Liver (tissue), 9 donors: ENCODE data around the gene WNT10A. TPM values are rescaled to one million over a fixed set of nuclear protein-coding genes. Genes with fewer than 3 reads are reported as not detected.

Source experiments
- DNase-seq: peaks from one replicate; pipeline ENCODE4 v3.0.0-alpha.2; 2017; ENCODE audit warnings: low spot score
- H3K27ac ChIP-seq, 2 donors: one replicate each; pipeline ENCODE4 v1.7.0; 2013; ENCODE audit warnings: inconsistent platforms in 2 of 2, low read length in 2 of 2, control low read depth in 1 of 2, low read depth in 1 of 2, mild to moderate bottlenecking in 1 of 2
- H3K27me3 ChIP-seq, 4 donors: one replicate each; pipeline versions ENCODE4 v1.6.1 to v1.7.0; 2013; ENCODE audit warnings: low read length in 3 of 4, inconsistent platforms in 1 of 4, mild to moderate bottlenecking in 1 of 4, moderate library complexity in 1 of 4; ENCODE audit not compliant: control insufficient read depth in 4 of 4, insufficient read depth in 4 of 4
- H3K36me3 ChIP-seq, 4 donors: one replicate each; pipeline versions ENCODE4 v1.6.1 to v1.7.0; 2013; ENCODE audit warnings: low read length in 3 of 4, mild to moderate bottlenecking in 3 of 4, low read depth in 1 of 4, moderate library complexity in 1 of 4; ENCODE audit not compliant: control insufficient read depth in 4 of 4, insufficient read depth in 3 of 4
- H3K4me1 ChIP-seq, 4 donors: one replicate each; pipeline versions ENCODE4 v1.6.1 to v1.7.0; 2013; ENCODE audit warnings: low read length in 3 of 4, mild to moderate bottlenecking in 3 of 4, moderate library complexity in 1 of 4; ENCODE audit not compliant: control insufficient read depth in 4 of 4, insufficient read depth in 4 of 4
- H3K4me3 ChIP-seq, 3 donors: one replicate each; pipeline versions ENCODE4 v1.6.1 to v1.7.0; 2013; ENCODE audit warnings: low read length in 3 of 3, control low read depth in 1 of 3, low read depth in 1 of 3, mild to moderate bottlenecking in 1 of 3
- H3K9ac ChIP-seq, 2 donors: one replicate each; pipeline ENCODE4 v1.7.0; 2013; ENCODE audit warnings: low read length in 2 of 2, mild to moderate bottlenecking in 2 of 2, moderate library complexity in 2 of 2, control low read depth in 1 of 2, low read depth in 1 of 2
- H3K9me3 ChIP-seq, 4 donors: one replicate each; pipeline versions ENCODE4 v1.6.1 to v1.7.0; 2013; ENCODE audit warnings: low read length in 3 of 4; ENCODE audit not compliant: control insufficient read depth in 4 of 4
- EGR1 ChIP-seq, 2 donors: IDR thresholded peaks; 2 replicates each; pipeline ENCODE4 v1.6.1; 2016 to 2018; ENCODE audit warnings: antibody characterized with exemption in 2 of 2, low read depth in 2 of 2
- FOXA1 ChIP-seq: IDR thresholded peaks from 2 replicates; pipeline ENCODE4 v1.6.1; 2016; ENCODE audit warnings: antibody characterized with exemption
- GABPA ChIP-seq, 2 donors: IDR thresholded peaks in 1 of 2; conservative IDR thresholded peaks in 1 of 2; 2 replicates each; pipeline ENCODE4 v1.6.1; 2016; ENCODE audit warnings: antibody characterized with exemption in 2 of 2, mild to moderate bottlenecking in 1 of 2, moderate library complexity in 1 of 2
- HNF4A ChIP-seq, 2 donors: conservative IDR thresholded peaks; 2 replicates each; pipeline ENCODE4 v1.6.1; 2016; ENCODE audit warnings: antibody characterized with exemption in 2 of 2, mild to moderate bottlenecking in 2 of 2
- HNF4G ChIP-seq: IDR thresholded peaks from 2 replicates; pipeline ENCODE4 v1.6.1; 2016; ENCODE audit warnings: antibody characterized with exemption
- RAD21 ChIP-seq, 2 donors: IDR thresholded peaks; 2 replicates each; pipeline ENCODE4 v1.6.1; 2016; ENCODE audit warnings: antibody characterized with exemption in 2 of 2, mild to moderate bottlenecking in 2 of 2
- RXRA ChIP-seq, 2 donors: IDR thresholded peaks; 2 replicates each; pipeline ENCODE4 v1.6.1; 2017 to 2018; ENCODE audit warnings: antibody characterized with exemption in 2 of 2, mild to moderate bottlenecking in 1 of 2
- SP1 ChIP-seq: IDR thresholded peaks from 2 replicates; pipeline ENCODE4 v1.6.1; 2018; ENCODE audit warnings: antibody characterized with exemption, mild to moderate bottlenecking
- TAF1 ChIP-seq: conservative IDR thresholded peaks from 2 replicates; pipeline ENCODE4 v1.6.1; 2016; ENCODE audit warnings: antibody characterized with exemption, mild to moderate bottlenecking
- WGBS: extraction: QIAGEN DNeasy Blood & Tissue Kit; methylation state at CpG from one replicate; pipeline ENCODE4 v1.1.7; 2013; 5-methylcytosine and 5-hydroxymethylcytosine counted together
- polyA plus RNA-seq, 2 donors: library from polyadenylated mRNA; stranded (reverse) in 1 of 2; unstranded in 1 of 2; fragments of 200-250 nt in 1 of 2; fragments of >200 nt in 1 of 2; fragmentation: Nextera tagmentation in 1 of 2; extraction: Ambion mirVana in 1 of 2; gene quantifications; one replicate each; pipeline versions ENCODE4 v1.2.1 to v1.2.3, GENCODE V29; 2013 to 2015
- total RNA-seq, 2 donors: library from RNA; depleted of rRNA; stranded (reverse); fragments of >200 nt; gene quantifications; one replicate each; pipeline ENCODE4 v1.2.3, GENCODE V29; 2014
- TF ChIP-seq, protein P1 (sequence below): IDR thresholded peaks from 2 replicates; pipeline ENCODE4 v1.6.1; 2016; ENCODE audit warnings: antibody characterized with exemption
- TF ChIP-seq, protein P2 (sequence below): IDR thresholded peaks from 2 replicates; pipeline ENCODE4 v1.6.1; 2016; ENCODE audit warnings: antibody characterized with exemption, mild to moderate bottlenecking
- TF ChIP-seq, protein P3 (sequence below): IDR thresholded peaks from 2 replicates; pipeline ENCODE4 v1.6.1; 2016; ENCODE audit warnings: antibody characterized with exemption
- TF ChIP-seq, protein P4 (sequence below): fragments of 150-350 bp; IDR thresholded peaks from 2 replicates; pipeline ENCODE4 v1.5.1; 2017; ENCODE audit warnings: improper control_type of control experiment, low read depth, low read length; ENCODE audit not compliant: missing input control
- TF ChIP-seq, protein P5 (sequence below): IDR thresholded peaks from 2 replicates; pipeline ENCODE4 v1.6.1; 2016; ENCODE audit warnings: antibody characterized with exemption
- donor health status: healthy.
- donor health status: healthy.
- donor health status: healthy.
- donor health status: healthy.
- donor health status: healthy.

The WNT10A gene
- total and polyA plus RNA-seq, 4 donors, result 0.01 to 0.08 (median 0.05) TPM; not detected in 1

DNA sequence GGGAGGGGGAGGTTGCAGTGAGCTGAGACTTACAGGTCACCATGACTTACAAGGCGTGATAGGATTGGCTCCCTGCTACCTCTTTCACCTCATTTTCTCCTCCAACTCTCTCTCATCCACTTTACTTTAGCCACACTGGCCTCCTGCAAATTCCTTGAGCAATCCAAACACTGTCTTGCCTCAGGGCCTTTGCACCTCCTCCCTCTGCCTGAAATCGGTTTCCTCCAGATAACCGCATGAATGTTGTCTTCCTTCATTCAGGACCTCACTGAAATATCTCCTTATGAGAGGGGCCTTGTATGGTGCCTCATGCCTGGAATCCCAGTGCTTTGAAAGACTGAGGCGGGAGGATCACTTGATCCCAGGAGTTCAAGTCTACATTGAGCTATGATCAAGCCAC lies 21.8 kb downstream of the WNT10A start:
- DNase-seq, result no peak
- H3K36me3 ChIP-seq, result no peaks in the 10 kb centered on the region
- H3K27ac ChIP-seq, result no peak overlapping the region
- no peaks in the 10 kb centered on the region for H3K9me3 ChIP-seq
- no peak overlapping the region for H3K4me3 ChIP-seq
- peaks cover 0 to 13% (median under 1%) of the 10 kb centered on the region in 4 donors for H3K27me3 ChIP-seq
- H3K9ac ChIP-seq, result no peak overlapping the region
- peaks cover 0 to 7% (median 2%) of the 10 kb centered on the region in 4 donors for H3K4me1 ChIP-seq
- no peak for TF ChIP-seq RAD21 (IDR thresholded peaks at IDR 0.05)
- TF ChIP-seq, protein P1, sequence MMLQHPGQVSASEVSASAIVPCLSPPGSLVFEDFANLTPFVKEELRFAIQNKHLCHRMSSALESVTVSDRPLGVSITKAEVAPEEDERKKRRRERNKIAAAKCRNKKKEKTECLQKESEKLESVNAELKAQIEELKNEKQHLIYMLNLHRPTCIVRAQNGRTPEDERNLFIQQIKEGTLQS, result no peak
- no peak for TF ChIP-seq EGR1 (IDR thresholded peaks at IDR 0.05; ENCODE audit: low read depth in 2 of 2)
- WGBS, result 92% methylated on average over 4 of the region's 4 CpGs

DNA sequence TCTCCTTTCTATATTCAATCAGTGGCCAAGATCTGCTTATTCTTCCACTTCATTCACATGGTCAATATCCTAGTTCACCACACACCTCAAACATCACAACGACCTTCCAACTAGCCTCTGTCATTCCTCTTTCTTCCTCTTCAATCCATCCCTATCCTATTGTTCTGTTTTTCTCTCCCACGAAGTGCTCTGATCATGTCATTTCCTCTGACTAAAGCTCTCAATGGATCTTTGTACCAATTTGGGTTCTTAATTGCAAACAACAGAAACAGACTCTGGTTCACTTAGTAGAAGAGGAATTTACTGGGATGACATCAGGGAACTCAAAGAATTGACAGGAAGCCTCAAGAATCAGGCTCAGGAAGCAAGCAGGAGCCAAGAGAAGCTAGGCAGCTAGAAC lies 23.5 kb downstream of the WNT10A start:
- no peak overlapping the region for H3K27ac ChIP-seq
- peaks cover 0 to 4% (median 0%) of the 10 kb centered on the region in 4 donors for H3K27me3 ChIP-seq
- no peak for TF ChIP-seq SP1
- no peak for TF ChIP-seq GABPA (IDR thresholded peaks at IDR 0.05 in 1 of 2, conservative IDR thresholded peaks at IDR 0.05 in 1 of 2)
- TF ChIP-seq, protein P2, sequence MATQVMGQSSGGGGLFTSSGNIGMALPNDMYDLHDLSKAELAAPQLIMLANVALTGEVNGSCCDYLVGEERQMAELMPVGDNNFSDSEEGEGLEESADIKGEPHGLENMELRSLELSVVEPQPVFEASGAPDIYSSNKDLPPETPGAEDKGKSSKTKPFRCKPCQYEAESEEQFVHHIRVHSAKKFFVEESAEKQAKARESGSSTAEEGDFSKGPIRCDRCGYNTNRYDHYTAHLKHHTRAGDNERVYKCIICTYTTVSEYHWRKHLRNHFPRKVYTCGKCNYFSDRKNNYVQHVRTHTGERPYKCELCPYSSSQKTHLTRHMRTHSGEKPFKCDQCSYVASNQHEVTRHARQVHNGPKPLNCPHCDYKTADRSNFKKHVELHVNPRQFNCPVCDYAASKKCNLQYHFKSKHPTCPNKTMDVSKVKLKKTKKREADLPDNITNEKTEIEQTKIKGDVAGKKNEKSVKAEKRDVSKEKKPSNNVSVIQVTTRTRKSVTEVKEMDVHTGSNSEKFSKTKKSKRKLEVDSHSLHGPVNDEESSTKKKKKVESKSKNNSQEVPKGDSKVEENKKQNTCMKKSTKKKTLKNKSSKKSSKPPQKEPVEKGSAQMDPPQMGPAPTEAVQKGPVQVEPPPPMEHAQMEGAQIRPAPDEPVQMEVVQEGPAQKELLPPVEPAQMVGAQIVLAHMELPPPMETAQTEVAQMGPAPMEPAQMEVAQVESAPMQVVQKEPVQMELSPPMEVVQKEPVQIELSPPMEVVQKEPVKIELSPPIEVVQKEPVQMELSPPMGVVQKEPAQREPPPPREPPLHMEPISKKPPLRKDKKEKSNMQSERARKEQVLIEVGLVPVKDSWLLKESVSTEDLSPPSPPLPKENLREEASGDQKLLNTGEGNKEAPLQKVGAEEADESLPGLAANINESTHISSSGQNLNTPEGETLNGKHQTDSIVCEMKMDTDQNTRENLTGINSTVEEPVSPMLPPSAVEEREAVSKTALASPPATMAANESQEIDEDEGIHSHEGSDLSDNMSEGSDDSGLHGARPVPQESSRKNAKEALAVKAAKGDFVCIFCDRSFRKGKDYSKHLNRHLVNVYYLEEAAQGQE, result no peak
- TF ChIP-seq EGR1 (IDR thresholded peaks at IDR 0.05; ENCODE audit: low read depth in 2 of 2), result no peak
- no peak for TF ChIP-seq HNF4A (conservative IDR thresholded peaks at IDR 0.05)
- TF ChIP-seq FOXA1, result no peak
- TF ChIP-seq, protein P1, result no peak
- no peak for TF ChIP-seq TAF1
- no peak for TF ChIP-seq RXRA (IDR thresholded peaks at IDR 0.05)
- TF ChIP-seq HNF4G, result no peak
- TF ChIP-seq, protein P3, sequence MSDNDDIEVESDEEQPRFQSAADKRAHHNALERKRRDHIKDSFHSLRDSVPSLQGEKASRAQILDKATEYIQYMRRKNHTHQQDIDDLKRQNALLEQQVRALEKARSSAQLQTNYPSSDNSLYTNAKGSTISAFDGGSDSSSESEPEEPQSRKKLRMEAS, result no peak
- TF ChIP-seq, protein P4, sequence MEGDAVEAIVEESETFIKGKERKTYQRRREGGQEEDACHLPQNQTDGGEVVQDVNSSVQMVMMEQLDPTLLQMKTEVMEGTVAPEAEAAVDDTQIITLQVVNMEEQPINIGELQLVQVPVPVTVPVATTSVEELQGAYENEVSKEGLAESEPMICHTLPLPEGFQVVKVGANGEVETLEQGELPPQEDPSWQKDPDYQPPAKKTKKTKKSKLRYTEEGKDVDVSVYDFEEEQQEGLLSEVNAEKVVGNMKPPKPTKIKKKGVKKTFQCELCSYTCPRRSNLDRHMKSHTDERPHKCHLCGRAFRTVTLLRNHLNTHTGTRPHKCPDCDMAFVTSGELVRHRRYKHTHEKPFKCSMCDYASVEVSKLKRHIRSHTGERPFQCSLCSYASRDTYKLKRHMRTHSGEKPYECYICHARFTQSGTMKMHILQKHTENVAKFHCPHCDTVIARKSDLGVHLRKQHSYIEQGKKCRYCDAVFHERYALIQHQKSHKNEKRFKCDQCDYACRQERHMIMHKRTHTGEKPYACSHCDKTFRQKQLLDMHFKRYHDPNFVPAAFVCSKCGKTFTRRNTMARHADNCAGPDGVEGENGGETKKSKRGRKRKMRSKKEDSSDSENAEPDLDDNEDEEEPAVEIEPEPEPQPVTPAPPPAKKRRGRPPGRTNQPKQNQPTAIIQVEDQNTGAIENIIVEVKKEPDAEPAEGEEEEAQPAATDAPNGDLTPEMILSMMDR, result no peak
- TF ChIP-seq, protein P5, sequence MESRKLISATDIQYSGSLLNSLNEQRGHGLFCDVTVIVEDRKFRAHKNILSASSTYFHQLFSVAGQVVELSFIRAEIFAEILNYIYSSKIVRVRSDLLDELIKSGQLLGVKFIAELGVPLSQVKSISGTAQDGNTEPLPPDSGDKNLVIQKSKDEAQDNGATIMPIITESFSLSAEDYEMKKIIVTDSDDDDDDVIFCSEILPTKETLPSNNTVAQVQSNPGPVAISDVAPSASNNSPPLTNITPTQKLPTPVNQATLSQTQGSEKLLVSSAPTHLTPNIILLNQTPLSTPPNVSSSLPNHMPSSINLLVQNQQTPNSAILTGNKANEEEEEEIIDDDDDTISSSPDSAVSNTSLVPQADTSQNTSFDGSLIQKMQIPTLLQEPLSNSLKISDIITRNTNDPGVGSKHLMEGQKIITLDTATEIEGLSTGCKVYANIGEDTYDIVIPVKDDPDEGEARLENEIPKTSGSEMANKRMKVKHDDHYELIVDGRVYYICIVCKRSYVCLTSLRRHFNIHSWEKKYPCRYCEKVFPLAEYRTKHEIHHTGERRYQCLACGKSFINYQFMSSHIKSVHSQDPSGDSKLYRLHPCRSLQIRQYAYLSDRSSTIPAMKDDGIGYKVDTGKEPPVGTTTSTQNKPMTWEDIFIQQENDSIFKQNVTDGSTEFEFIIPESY, result no peak
- no peak for TF ChIP-seq RAD21 (IDR thresholded peaks at IDR 0.05)
- no peak for DNase-seq
- peaks cover 1 to 6% (median 3%) of the 10 kb centered on the region in 4 donors for H3K4me1 ChIP-seq
- no peak overlapping the region for H3K9ac ChIP-seq
- no peak overlapping the region for H3K4me3 ChIP-seq
- WGBS, result 29% methylated on average over 2 of the region's 2 CpGs
- H3K9me3 ChIP-seq, result no peaks in the 10 kb centered on the region
- H3K36me3 ChIP-seq, result no peaks in the 10 kb centered on the region
